ENCODE measurements around the gene SPAG16.

DNA sequence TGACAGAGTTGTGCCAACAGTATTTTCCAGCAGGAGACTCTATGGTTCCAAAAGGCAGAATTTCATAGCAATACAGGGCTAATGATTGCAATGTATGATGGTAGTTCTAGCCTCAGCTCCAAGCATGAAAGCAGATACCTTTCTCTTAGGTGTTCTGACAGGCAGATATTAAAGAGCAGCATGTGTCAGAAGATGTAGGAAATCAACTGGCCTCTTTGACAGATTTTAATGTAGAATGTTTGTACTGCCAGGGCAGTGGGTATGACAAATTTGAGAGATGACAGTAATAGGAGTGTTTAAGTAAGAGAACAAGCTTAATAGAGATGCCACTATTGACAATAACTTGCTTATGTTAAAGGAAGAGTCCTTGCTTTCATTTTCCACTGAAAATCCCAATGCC is 1105.1 kb downstream of the SPAG16 start:
- TF ChIP-seq, protein P1, sequence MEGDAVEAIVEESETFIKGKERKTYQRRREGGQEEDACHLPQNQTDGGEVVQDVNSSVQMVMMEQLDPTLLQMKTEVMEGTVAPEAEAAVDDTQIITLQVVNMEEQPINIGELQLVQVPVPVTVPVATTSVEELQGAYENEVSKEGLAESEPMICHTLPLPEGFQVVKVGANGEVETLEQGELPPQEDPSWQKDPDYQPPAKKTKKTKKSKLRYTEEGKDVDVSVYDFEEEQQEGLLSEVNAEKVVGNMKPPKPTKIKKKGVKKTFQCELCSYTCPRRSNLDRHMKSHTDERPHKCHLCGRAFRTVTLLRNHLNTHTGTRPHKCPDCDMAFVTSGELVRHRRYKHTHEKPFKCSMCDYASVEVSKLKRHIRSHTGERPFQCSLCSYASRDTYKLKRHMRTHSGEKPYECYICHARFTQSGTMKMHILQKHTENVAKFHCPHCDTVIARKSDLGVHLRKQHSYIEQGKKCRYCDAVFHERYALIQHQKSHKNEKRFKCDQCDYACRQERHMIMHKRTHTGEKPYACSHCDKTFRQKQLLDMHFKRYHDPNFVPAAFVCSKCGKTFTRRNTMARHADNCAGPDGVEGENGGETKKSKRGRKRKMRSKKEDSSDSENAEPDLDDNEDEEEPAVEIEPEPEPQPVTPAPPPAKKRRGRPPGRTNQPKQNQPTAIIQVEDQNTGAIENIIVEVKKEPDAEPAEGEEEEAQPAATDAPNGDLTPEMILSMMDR (conservative IDR thresholded peaks at IDR 0.05): no peak
- no peak for TF ChIP-seq ZFX (IDR thresholded peaks at IDR 0.05)
